GM19035 (cell line): ENCODE results near the gene IFI44.
A peak's percentile ranks its signal among the peaks of the same experiment; 100 is the strongest.

Experiments
- ATAC-seq: cut with Tn5 transposase; IDR thresholded peaks from one replicate; pipeline ENCODE4 v1.9.1; 2021; ENCODE audit not compliant: unreplicated experiment

Gene IFI44, protein sequence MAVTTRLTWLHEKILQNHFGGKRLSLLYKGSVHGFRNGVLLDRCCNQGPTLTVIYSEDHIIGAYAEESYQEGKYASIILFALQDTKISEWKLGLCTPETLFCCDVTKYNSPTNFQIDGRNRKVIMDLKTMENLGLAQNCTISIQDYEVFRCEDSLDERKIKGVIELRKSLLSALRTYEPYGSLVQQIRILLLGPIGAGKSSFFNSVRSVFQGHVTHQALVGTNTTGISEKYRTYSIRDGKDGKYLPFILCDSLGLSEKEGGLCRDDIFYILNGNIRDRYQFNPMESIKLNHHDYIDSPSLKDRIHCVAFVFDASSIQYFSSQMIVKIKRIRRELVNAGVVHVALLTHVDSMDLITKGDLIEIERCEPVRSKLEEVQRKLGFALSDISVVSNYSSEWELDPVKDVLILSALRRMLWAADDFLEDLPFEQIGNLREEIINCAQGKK

DNA sequence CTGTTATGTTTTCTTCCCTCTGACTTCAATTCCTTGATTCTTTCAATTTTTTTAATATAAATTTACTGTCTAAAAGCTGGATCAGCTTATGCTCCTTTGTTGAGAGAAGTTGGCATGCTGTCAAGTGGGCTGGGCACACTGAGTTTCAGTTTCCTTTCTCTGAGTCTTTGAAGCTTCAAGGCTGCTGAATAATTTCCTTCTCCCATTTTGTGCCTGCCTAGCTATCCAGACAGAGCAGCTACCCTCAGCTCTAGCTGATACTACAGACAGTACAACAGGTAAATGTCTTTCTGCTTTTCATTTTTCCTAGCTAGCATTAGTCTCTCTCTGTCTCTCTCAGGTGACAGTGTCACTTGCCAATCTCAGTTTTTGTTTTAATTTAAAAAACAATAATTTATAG lies at the start of gene IFI44:
Gene IFI44 (plus strand): TSS at position 204 of the 400 bp plus-strand sequence. CDS start 365 bp downstream, outside the sequence.
- peak; percentile 83 for ATAC-seq

DNA sequence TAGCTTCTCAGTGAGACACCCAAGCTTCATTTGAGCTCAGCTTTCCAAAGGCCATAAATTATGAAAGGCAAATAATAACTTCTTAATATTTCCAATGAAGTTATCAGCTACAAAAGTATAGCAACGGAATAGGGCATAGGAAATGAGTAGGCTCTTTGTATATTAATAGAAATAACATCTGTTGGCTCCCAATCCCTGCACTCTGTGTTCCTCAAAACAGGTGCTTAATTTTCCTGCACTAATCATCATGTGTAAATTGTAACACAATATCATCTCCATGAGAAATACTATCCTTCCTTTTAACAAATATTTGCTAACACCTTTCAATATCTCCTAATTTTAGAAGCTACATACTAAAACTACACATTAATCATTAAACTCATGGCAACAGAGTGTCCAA lies 48.6 kb upstream of the IFI44 start:
- ATAC-seq: no peak

DNA sequence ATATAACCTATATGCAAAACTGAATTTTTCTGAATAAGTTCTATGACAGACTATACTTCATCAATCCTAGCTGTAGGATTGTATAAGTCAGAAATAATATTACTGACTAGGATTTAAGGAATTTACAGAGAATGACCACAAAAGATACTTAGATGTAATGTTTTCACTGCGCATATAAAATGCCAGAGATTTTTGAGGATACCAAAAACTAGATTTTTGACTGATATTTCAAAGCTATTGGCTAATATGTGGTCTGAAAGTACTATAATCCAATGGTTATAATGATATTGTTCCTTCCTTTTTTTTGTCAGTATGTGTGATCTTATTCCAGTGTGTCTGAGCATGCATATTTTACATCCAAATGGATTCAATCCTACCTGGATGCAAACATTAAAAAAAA lies 46.4 kb upstream of the IFI44 start:
- ATAC-seq: no peak

DNA sequence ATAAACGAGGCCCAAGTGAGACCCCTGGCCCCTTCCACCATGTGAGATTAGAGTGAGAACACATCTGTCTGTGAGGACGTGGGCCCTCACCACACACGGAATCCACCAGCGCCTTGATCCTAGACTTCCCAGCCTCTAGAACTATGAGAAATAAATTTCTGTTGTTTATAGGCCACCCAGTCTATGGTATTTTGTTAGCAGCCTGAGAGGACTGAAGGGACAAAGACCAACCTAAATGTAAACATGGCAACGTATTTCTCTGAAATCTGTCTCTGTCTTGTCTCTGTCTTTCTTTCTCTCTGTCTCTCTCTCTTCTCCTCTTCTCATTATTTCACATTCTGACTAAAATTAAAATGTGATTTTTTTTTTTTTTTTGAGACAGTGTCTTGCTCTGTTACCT lies 45.0 kb upstream of the IFI44 start:
- ATAC-seq: no peak

DNA sequence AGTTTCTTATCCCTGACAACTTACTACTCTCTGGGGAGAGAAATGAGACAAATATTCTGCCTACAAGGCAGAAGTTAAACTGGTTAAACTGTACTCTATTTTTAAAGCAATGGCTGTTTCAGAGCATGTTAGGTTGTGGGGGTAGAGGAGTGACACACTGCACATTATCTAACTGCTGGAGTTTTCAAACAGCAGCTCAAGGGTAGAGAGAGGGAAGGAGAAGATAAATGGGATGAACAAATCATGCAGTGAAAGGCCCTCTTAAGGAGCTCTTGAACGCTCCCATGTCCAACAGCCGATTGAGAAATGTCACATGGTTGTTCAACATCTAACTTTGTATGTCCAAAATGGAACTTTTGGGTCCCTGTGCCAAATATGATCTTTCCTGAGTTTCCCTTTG lies 43.4 kb upstream of the IFI44 start:
- ATAC-seq: no peak

DNA sequence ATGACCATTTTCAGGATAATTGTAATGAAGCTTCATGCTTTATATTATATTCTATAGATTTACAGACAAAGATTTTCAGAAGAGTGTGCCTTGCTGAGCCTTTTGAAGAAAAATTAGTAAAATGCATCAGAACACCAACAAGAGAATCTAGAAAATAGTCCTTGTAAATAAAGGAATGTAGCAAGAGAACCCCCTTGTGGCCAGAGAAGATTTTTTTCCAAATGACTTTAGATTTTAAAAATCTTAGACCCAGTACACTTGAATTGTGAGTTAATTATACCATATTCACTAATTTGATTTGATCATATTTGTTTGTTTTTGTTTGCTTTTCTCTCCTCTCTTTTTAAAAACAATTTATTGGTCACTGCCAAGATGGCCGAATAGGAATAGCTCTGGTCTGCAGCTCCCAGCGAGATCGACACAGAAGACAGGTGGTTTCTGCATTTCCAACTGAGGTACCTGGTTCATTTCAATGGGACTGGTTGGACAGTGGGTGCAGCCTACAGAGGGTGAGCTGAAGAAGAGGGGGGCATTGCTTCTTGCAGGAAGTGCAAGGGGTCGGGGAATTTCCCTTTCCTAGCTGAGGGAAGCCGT lies 42.2 kb upstream of the IFI44 start:
- ATAC-seq: no peak

DNA sequence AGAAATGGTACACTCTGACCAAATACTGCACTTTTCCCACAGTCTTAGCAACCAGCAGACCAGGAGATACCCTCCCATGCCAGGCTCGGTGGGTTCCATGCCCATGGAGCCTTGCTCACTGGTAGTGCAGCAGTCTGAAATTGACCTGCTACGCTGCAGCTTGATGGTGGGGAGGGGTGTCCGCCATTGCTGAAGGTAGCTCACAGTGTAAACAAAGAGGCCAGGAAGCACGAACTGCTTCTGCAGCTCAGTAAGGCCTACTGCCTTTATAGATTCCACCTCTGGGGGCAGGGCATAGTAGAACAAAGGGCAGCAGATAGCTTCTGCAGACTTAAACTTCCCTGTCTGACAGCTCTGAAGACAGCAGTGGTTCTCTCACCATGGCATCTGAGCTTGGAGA lies 41.7 kb upstream of the IFI44 start:
- no peak for ATAC-seq

DNA sequence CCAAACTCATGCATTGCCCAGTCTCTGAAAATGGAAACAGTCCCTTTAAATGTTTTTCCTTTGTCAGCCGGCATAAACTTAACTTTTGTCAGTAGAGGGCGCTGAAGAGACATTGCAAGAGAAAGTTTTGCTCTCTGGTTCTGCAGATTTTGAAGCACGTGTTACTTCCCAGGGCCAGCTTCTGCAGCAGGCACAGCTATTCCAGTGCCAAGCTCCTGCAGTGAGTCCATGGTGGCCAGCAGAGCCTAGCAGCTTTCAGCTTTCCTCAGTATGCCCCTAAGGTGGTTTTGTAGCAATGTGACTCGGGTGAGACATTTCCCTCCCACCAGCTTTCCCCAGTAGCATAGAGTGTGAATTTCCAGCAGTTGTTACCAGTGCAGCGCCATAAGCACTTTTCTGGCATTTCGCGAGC lies 32.0 kb upstream of the IFI44 start:
- peak; percentile 50 for ATAC-seq

DNA sequence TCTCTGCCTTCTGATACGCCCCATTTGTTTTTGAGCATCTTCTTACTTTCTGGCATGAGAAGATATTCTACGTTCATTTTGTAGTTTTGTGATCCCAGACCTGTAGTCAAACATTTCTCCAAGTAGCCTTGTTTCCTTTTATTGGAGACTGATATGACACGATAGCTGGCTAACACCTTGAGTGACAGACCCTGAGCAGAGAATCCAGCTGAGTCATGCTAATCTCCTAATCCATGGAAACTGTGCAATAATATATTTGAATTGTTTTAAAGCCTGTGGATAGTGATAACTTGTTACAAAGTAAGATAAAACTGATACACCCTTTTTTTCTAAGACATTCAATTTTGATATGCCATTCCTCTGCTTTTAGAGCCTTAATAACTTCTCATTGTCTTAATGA lies 30.6 kb upstream of the IFI44 start:
- ATAC-seq: no peak

DNA sequence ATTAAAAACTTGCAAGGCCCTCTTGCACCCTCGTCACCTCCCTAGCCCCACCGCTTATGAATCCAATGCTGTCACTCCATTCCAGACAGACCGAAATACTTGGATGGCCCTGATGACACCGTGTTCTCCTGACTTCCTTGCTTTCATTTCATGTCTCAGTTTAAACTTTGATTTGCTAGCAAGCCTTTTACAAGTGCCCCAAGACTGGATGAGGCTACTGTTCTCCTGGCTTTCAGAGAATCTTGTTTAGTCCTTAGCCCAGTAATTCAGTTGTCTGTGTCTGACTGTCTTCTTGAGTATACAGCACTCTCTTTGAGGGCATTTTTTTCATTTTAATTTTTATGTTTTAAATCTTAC lies 30.2 kb upstream of the IFI44 start:
- peak; percentile 6 for ATAC-seq

DNA sequence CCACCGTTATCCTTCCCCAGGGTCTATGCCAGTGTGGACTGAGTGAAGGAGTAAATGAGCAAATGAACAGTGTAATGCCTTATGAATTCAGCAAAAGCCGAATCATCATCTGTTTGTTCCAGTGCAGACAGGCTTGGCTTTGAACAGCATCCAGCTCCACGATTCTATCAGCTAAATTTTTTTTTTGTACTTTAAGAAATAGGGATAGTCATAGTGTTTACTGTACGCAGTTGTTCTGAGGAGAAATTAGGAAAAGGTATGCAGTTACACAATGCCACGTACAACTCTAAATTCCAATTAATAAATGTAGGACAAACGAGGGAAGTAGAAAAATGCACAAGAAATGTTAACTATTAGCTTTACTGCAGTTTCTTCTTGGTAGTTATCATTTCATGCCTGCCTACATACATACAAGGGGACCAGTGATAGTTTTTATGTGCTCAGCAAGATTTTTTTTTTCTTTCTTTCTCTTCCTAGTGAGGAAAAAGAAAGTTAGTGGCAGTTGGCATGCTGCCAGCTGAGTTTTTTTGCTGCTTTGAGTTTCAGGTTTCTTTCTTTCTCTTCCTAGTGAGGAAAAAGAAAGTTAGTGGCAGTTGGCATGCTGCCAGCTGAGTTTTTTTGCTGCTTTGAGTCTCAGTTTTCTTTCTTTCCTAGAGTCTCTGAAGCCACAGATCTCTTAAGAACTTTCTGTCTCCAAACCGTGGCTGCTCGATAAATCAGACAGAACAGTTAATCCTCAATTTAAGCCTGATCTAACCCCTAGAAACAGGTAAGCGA lies 29.6 kb upstream of the IFI44 start, which contains the start of gene IFI44L:
Gene IFI44L (plus strand): TSS at position 646 of the 777 bp plus-strand sequence. CDS start 7,468 bp downstream, outside the sequence.
- peak; percentile 40 for ATAC-seq

DNA sequence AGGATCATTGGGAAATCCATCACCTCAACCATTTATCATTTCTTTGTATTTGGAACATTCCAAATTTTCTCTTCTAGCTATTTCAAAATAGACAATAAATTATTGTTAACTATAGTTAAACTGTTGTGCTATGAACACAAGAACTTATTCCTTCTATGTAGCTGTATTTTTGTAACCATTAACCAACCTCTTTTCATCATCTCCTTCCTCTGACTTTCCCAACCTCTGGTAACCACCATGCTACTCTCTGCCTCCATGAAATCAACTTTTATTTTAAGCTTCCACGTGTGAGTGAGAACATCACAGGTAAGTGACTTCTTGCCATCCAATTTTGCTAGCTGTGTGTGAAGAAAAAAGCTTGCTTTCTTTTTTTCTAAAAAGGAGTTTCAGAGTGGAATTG lies 29.0 kb upstream of the IFI44 start:
- ATAC-seq: no peak

DNA sequence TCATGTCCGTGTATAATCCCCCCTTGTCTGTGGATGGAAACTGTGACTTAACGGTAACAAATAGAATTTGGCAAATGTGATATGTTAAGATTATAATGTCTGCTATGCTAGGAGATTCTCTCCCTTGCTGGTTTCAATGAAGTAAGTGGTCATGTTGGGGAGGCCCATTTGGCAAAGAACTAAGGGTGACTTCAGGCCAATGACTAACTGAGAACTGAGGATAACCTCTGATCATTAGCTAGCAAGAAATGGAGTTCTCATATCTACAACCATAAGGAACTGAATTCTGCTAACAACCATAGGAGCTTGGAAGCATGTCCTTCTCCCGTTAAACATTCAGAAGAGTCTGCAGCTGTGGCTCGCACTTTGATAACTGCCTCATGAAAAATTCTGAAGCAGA lies 27.1 kb upstream of the IFI44 start:
- ATAC-seq: no peak

DNA sequence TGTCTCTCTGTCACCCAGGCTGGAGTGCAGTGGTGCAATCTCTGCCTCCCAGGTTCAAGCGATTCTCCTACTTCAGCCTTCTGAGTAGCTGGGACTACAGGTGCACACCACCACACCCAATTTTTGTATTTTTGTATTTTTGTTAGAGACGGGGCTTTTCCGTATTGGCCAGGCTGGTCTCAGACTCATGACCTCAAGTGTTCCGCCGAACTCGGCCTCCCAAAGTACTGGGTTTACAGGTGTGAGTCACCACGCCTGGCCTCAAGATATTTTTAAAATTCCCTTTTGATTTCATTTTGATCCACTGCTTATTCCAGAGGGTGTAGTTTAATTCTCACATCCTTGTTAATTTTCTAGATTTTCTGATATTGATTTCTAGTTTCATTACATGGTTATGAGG lies 25.6 kb upstream of the IFI44 start:
- no peak for ATAC-seq

DNA sequence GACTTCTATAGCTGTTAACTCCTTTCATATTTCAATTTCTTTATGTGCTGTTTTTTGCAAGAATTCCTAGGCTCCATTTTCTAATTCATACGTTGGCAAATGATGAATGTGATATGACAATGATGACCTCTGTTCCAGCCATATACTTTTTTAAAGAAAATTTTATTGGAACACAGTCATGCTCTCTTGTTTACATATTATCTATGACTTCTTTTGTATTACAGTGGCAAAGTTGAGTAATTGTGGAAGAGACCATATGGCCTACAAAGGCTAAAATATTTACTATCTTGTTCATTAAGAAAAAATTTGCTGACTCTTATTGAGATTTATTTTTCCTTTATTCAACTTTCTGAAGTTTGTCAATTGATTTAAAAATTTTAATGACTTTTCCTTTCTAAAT lies 22.3 kb upstream of the IFI44 start:
- no peak for ATAC-seq

DNA sequence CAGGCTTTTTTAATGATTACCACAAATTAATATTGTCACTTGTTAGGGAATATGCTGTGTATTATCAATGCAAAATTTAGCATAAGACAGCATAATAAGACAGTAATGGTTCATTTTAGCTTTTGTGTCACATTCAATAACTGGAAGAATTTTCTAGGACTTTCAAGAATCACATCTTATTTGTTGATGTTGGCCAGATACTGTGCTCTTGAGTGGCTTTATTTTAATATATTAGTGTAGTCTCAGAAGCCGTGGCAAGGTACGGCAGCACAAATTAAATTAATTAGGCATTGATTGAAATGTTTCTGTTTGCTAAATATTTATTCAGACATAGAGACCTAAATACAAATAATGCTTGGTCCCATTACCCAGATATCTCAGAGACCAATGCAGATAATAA lies 19.0 kb upstream of the IFI44 start:
- ATAC-seq: no peak

DNA sequence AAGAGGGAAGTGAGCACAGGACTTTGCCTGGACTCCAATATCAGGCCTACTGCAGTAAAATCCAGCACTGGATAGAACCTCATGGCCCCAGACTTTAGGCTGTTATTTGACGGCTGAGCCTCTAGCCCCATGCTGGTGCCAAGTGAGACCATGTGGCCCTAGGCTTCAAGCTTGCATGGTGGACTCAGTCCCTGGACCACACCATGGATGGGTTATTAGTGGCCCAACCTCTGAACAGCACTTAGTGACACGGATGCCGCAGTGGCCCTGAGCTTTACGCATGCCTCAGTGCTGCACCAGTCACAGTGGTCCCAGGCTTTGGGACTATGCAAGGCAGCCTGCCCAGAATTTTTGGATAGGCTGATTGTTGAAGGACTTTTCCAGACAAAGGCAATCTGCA lies 16.4 kb upstream of the IFI44 start:
- no peak for ATAC-seq

DNA sequence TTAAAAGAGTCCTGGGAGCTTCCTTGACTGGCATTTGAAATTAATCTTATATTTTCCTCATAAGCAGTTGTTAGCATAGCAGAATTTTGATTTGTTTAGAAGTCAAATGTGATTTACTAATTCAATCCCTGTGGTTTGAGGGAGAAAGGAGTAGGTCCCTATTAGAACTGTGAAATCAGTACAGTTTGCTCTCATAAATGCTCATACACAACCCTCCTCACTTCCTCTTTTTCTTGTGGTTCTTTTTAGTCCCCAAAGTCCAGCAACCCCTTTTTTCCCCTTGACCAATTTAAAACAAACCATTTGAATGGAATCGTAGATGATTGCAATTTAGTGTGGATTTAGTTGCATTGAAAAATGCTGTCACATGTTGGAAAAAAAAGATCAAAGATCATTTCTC lies 9.2 kb upstream of the IFI44 start:
- ATAC-seq: peak; percentile 67

DNA sequence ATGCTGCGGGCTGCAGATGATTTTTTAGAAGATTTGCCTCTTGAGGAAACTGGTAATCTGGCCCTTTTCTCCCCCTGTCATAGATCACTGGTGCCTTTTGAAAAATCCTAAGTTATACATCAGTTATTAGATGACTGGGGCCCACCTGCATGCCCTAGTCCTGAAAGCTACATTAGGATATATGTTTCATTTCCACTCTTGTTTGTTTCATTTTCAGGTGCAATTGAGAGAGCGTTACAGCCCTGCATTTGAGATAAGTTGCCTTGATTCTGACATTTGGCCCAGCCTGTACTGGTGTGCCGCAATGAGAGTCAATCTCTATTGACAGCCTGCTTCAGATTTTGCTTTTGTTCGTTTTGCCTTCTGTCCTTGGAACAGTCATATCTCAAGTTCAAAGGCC lies 8.1 kb upstream of the IFI44 start:
- ATAC-seq: no peak

DNA sequence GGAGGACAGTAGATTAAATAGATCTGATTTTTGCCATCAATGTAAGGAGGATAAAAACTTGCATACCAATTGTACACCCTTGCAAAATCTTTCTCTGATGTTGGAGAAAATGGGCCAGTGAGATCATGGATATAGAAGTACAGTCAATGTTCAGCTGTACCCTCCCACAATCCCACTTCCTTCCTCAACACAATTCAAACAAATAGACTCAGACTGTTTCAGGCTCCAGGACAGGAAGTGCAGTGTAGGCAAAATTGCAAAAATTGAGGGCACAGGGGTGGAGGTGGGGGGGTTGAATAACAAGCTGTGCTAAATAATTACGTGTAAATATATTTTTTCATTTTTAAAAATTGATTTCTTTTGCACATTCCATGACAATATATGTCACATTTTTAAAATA lies 3.9 kb upstream of the IFI44 start:
- no peak for ATAC-seq

DNA sequence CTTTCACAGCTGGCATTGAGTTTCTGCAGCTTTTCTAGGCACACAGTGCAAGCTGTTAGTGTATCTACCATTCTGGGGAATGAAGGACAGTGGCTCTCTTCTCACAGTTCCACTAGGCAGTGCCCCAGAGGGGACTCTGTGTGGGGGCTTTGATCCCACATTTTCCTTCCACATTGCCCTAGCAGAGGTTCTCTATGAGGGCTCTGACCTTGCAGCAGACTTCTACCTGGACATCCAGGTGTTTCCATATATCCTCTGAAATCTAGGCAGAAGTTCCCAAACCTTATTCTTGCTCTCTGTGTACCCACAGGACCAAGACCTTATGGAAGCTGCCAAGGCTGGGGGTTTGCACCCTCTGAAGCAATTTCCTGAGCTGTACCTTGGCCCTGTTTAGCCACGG lies 2.4 kb upstream of the IFI44 start:
- ATAC-seq: no peak

DNA sequence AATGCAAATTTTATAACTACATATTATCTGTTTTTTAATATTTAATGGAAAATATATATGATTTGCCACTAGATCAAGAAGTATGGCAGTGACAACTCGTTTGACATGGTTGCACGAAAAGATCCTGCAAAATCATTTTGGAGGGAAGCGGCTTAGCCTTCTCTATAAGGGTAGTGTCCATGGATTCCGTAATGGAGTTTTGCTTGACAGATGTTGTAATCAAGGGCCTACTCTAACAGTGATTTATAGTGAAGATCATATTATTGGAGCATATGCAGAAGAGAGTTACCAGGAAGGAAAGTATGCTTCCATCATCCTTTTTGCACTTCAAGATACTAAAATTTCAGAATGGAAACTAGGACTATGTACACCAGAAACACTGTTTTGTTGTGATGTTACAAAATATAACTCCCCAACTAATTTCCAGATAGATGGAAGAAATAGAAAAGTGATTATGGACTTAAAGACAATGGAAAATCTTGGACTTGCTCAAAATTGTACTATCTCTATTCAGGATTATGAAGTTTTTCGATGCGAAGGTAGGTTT lies 556 bp downstream of the IFI44 start:
- ATAC-seq: no peak
